ENCODE results near the gene GRPEL1.

GRPEL1 gene

GRCh38 chr4:7034262-7035081, 33.4 kb downstream of the GRPEL1 start:
- TF ChIP-seq REST (IDR thresholded peaks at IDR 0.05; ENCODE audit: insufficient replicate concordance, low read depth) (no peak), POLR2AphosphoS5 (IDR thresholded peaks at IDR 0.05; ENCODE audit: low read depth) (no peak), GABPA (IDR thresholded peaks at IDR 0.05; ENCODE audit: low read depth) (no peak), CTCF (IDR thresholded peaks at IDR 0.05; ENCODE audit: insufficient read depth, low read length) (no peak), SPI1 (IDR thresholded peaks at IDR 0.05; ENCODE audit: borderline replicate concordance, low read depth) (no peak)
- DNase-seq (ENCODE audit: low read depth in 1 of 2, low spot score in 1 of 2): no peak
- Histone ChIP-seq H3K4me3 (replicated peaks; ENCODE audit: insufficient read depth, low read length) (no peak overlapping the region), H3K27ac (replicated peaks) (no peak overlapping the region), H3K27me3 (ENCODE audit: insufficient read depth, poor library complexity, severe bottlenecking) (no peaks in the 10 kb centered on the region)

GRCh38 chr4:7032596-7032995, 35.3 kb downstream of the GRPEL1 start:
- H3K4me3 ChIP-seq (replicated peaks; ENCODE audit: insufficient read depth, low read length): no peak overlapping the region
- DNase-seq (ENCODE audit: low read depth in 1 of 2, low spot score in 1 of 2): no peak
- no peak for TF ChIP-seq SPI1 (IDR thresholded peaks at IDR 0.05; ENCODE audit: borderline replicate concordance, low read depth)
- no peak for TF ChIP-seq CTCF (IDR thresholded peaks at IDR 0.05; ENCODE audit: insufficient read depth, low read length)
- no peak for TF ChIP-seq REST (IDR thresholded peaks at IDR 0.05; ENCODE audit: insufficient replicate concordance, low read depth)
- TF ChIP-seq GABPA (IDR thresholded peaks at IDR 0.05; ENCODE audit: low read depth): no peak
- TF ChIP-seq POLR2AphosphoS5 (IDR thresholded peaks at IDR 0.05; ENCODE audit: low read depth): no peak
- H3K27ac ChIP-seq (replicated peaks): no peak overlapping the region
- no peaks in the 10 kb centered on the region for H3K27me3 ChIP-seq (ENCODE audit: insufficient read depth, poor library complexity, severe bottlenecking)

- Histone ChIP-seq H3K4me3 (replicated peaks; ENCODE audit: insufficient read depth, low read length) (no peak overlapping the region), H3K27me3 (ENCODE audit: insufficient read depth, poor library complexity, severe bottlenecking) (no peaks in the 10 kb centered on the region), H3K27ac (replicated peaks) (no peak overlapping the region)
- DNase-seq (ENCODE audit: low read depth in 1 of 2, low spot score in 1 of 2): no peak
- TF ChIP-seq SPI1 (IDR thresholded peaks at IDR 0.05; ENCODE audit: borderline replicate concordance, low read depth) (no peak), REST (IDR thresholded peaks at IDR 0.05; ENCODE audit: insufficient replicate concordance, low read depth) (no peak), POLR2AphosphoS5 (IDR thresholded peaks at IDR 0.05; ENCODE audit: low read depth) (no peak), CTCF (IDR thresholded peaks at IDR 0.05; ENCODE audit: insufficient read depth, low read length) (no peak), GABPA (IDR thresholded peaks at IDR 0.05; ENCODE audit: low read depth) (no peak)
Measured at GRCh38 chr4:7031558-7032449, 36.1 kb downstream of the GRPEL1 start.

Data from HL-60 (cell line).